Measurements from ENCODE around the gene C2. TPM values are rescaled to one million over a fixed set of nuclear protein-coding genes. Genes with fewer than 3 reads are reported as not detected.

The C2 gene
- total RNA-seq, 1 experiment from 2014 or later, result 0.66 TPM

- H3K9me3 Mint-ChIP-seq, result no peaks in the 10 kb centered on the region
- Histone ChIP-seq H2BK20ac (ENCODE audit: low read depth, low read length, poor library complexity, severe bottlenecking) (no peak overlapping the region), H3K56ac (ENCODE audit: insufficient read length, low read depth, low read length) (no peak overlapping the region), H4K20me1 (ENCODE audit: control insufficient read depth, insufficient read depth, insufficient read length) (no peaks in the 10 kb centered on the region), H3K14ac (ENCODE audit: insufficient read depth, low read length) (no peak overlapping the region), H3K27me3 (ENCODE audit: insufficient read depth, low read length) (no peaks in the 10 kb centered on the region), H3K4me1 (ENCODE audit: insufficient read depth, low read length) (no peaks in the 10 kb centered on the region), H2BK15ac (ENCODE audit: low read depth, low read length) (no peak overlapping the region), H3K4ac (ENCODE audit: low read depth, low read length) (no peak overlapping the region), H2BK5ac (ENCODE audit: insufficient read length, low read length) (no peak overlapping the region), H3K18ac (ENCODE audit: insufficient read length, low read depth, low read length) (no peak overlapping the region), H3K79me1 (ENCODE audit: insufficient read depth, low read depth, low read length, poor library complexity, severe bottlenecking) (no peaks in the 10 kb centered on the region), H3K27ac (ENCODE audit: insufficient read length, low read depth, low read length) (no peak overlapping the region), H3T11ph (ENCODE audit: low read length) (no peak overlapping the region), H4K5ac (ENCODE audit: insufficient read length, low read depth, low read length) (no peak overlapping the region), H2AK5ac (ENCODE audit: insufficient read length, low read length) (no peak overlapping the region), H2AFZ (ENCODE audit: low read length) (no peak overlapping the region), H3K4me2 (ENCODE audit: insufficient read depth, insufficient read length, low read length) (no peak overlapping the region), H4K91ac (ENCODE audit: insufficient read length, low read depth, low read length) (no peak overlapping the region), H4K8ac (replicated peaks; ENCODE audit: insufficient read length, low read depth, low read length) (no peak overlapping the region), H3K23me2 (ENCODE audit: insufficient read length, low read depth, low read length, poor library complexity, severe bottlenecking) (no peaks in the 10 kb centered on the region), H2BK120ac (ENCODE audit: low read depth, low read length, poor library complexity, severe bottlenecking) (no peak overlapping the region), H3K9ac (ENCODE audit: extremely low read depth, insufficient read length, low read length) (no peak overlapping the region), H3K23ac (ENCODE audit: insufficient read length, low read depth, low read length) (no peak overlapping the region), H2BK12ac (ENCODE audit: insufficient read length, low read depth, low read length) (no peak overlapping the region), H3K79me2 (ENCODE audit: insufficient read depth, low read length) (no peaks in the 10 kb centered on the region), H3K9me3 (ENCODE audit: control insufficient read depth, low read depth, low read length) (no peaks in the 10 kb centered on the region)
- H3K4me1 Mint-ChIP-seq, result peaks cover 3 to 22% of the 10 kb centered on the region in 2 experiments
- DNase-seq, result no peak
- H3K27ac Mint-ChIP-seq, result no peak overlapping the region
- WGBS (ENCODE audit: extremely low coverage, insufficient read length, low lambda C conversion rate), result no CpG with 5 or more reads among the region's 6 CpGs
- H3K36me3 Mint-ChIP-seq (ENCODE audit: insufficient read depth in 1 of 3, low read depth in 3 of 3), result peaks cover 56 to 78% (median 77%) of the 10 kb centered on the region in 3 experiments; a peak in 6 of 7 replicates
- no peak for TF ChIP-seq CTCF (conservative IDR thresholded peaks at IDR 0.05)
- H3K4me3 Mint-ChIP-seq, result no peak overlapping the region
- no peaks in the 10 kb centered on the region for H3K27me3 Mint-ChIP-seq (ENCODE audit: low read depth)
These were observed 45.2 kb upstream of the C2 start for GRCh38 chr6:31882344-31882743.

Measured in H9 (cell line).